ENCODE results near the gene P4HA2. TPM values are rescaled to one million over a fixed set of nuclear protein-coding genes. Genes with fewer than 3 reads are reported as not detected.

The P4HA2 gene
- total and polyA plus RNA-seq, 8 donors = 22.5 to 81.9 (median 34.1) TPM

- ATAC-seq (no peak), DNase-seq (no peak)
- Histone ChIP-seq H3K36me3 (peaks cover 0 to 21% of the 10 kb centered on the region in 2 donors), H3K4me3 (no peak overlapping the region), H3K4me1 (peaks cover 10 to 16% of the 10 kb centered on the region in 2 donors), H3K9me3 (no peaks in the 10 kb centered on the region), H3K27ac (no peak overlapping the region), H3K27me3 (no peaks in the 10 kb centered on the region)
- intact Hi-C loops (cut with DNase I) = no loop called here
- no peak for TF ChIP-seq CTCF (IDR thresholded peaks at IDR 0.05)
Observed at GRCh38 chr5:132219981-132220380, 7.7 kb downstream of the P4HA2 start.

DNA sequence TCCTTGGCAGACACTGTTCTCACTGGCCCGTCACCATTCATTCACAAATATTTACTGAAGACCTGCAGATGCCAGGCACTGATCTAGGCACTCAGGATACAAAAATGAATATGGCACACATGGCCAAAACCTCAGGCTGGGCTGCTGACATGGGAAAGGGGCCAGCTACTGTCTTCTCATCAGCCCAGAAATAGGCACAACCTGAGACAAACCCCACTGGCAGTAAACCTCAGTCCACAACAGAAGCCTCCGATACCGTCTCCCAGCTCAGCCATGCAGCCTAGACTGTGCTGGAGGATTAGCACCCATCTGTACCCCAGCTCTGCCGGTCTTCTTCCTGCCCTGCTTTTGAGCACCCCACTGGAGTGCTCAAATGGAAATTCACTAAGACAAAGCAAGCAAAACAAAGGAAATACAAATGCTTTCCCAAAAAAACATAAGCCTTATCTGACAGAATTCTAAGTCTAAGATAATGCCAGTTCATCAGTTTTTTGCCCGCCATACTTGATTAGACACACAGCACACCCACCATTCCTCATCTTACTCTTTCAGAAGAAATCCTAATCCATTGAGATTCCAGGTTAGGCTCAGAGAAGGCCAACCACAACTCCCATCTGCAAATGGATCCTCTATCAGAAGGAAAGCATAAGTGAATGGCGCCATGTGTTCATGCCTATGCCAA lies 8.2 kb downstream of the P4HA2 start:
- peaks cover 8 to 14% of the 10 kb centered on the region in 2 donors for H3K4me1 ChIP-seq
- no peaks in the 10 kb centered on the region for H3K27me3 ChIP-seq
- H3K36me3 ChIP-seq = peaks cover 0 to 21% of the 10 kb centered on the region in 2 donors
- no peak overlapping the region for H3K4me3 ChIP-seq
- intact Hi-C loops (cut with DNase I) = no loop called here
- no peak for TF ChIP-seq CTCF (IDR thresholded peaks at IDR 0.05)
- no peaks in the 10 kb centered on the region for H3K9me3 ChIP-seq
- H3K27ac ChIP-seq = no peak overlapping the region
- DNase-seq = no peak
- no peak for ATAC-seq

GRCh38 chr5:132218321-132218720 lies 9.3 kb downstream of the P4HA2 start:
- intact Hi-C loops (cut with DNase I) = no loop called here
- ATAC-seq (no peak), DNase-seq (no peak)
- TF ChIP-seq CTCF (IDR thresholded peaks at IDR 0.05) = no peak
- Histone ChIP-seq H3K36me3 (peaks cover 0 to 27% of the 10 kb centered on the region in 2 donors), H3K27me3 (no peaks in the 10 kb centered on the region), H3K4me1 (peaks cover 0 to 10% of the 10 kb centered on the region in 2 donors), H3K27ac (no peak overlapping the region), H3K9me3 (no peaks in the 10 kb centered on the region), H3K4me3 (no peak overlapping the region)

DNA sequence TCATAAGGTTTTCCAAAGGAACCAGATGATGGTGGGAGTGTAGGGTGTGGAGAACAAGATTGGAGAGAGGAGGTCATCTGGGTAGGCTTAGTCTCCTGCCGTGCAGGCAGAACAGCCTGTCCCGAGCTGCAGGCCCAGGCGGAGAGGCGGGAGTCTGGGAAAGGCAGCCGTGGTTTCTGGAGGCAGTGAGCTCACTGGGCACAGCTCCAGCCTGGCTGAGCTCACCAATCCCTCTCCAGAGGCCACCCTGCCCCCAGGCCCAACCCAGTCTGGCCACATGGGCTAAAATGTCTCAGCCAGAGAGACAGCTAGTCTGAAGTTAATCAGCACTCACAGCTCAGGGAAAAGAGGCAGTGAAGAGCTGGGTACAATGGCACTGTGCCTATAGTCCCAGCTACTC lies 12.3 kb downstream of the P4HA2 start:
- Histone ChIP-seq H3K36me3 (peaks cover 0 to 46% of the 10 kb centered on the region in 2 donors), H3K27ac (peak overlapping the region; percentile 14 to 60), H3K27me3 (no peaks in the 10 kb centered on the region), H3K9me3 (no peaks in the 10 kb centered on the region), H3K4me3 (no peak overlapping the region), H3K4me1 (peaks cover 0 to 7% of the 10 kb centered on the region in 2 donors)
- TF ChIP-seq CTCF (IDR thresholded peaks at IDR 0.05) = no peak
- intact Hi-C loops (cut with DNase I) = no loop called here
- peak; percentile 97 for ATAC-seq
- peak in 3 of 4 donors; percentile 72 to 91 (median 89) for DNase-seq

GRCh38 chr5:132214491-132214890 lies 13.2 kb downstream of the P4HA2 start:
- DNase-seq (no peak), ATAC-seq (no peak)
- no peak for TF ChIP-seq CTCF (IDR thresholded peaks at IDR 0.05)
- intact Hi-C loops (cut with DNase I) = no loop called here
- H3K27ac ChIP-seq = peak overlapping the region; percentile 14 to 60
- no peaks in the 10 kb centered on the region for H3K9me3 ChIP-seq
- no peaks in the 10 kb centered on the region for H3K27me3 ChIP-seq
- H3K4me1 ChIP-seq = peaks cover 0 to 7% of the 10 kb centered on the region in 2 donors
- peaks cover 0 to 53% of the 10 kb centered on the region in 2 donors for H3K36me3 ChIP-seq
- H3K4me3 ChIP-seq = no peak overlapping the region
